HL-60 (cell line): ENCODE measurements around the gene ENPP1.

ENCODE experiments used
- DNase-seq, 2 experiments: peaks; one replicate each; pipeline ENCODE4 v3.0.0-alpha.2; 2010 to 2020; ENCODE audit warnings: low read depth in 1 of 2, low spot score in 1 of 2
- H3K27ac ChIP-seq: fragments of 250-450 bp; sonication (Bioruptor Pico); replicated peaks from 2 replicates; pipeline ENCODE4 v1.5.1; 2020; ENCODE audit warnings: mild to moderate bottlenecking, moderate library complexity
- H3K27me3 ChIP-seq: fragments of 250-450 bp; sonication (Bioruptor Pico); 2 replicates; pipeline ENCODE4 v1.5.1; 2021; ENCODE audit warnings: mild to moderate bottlenecking, moderate library complexity; ENCODE audit not compliant: insufficient read depth, poor library complexity, severe bottlenecking
- H3K4me3 ChIP-seq: replicated peaks from 2 replicates; pipeline ENCODE4 v1.5.1; 2011; ENCODE audit warnings: mild to moderate bottlenecking, control low read depth, low read length; ENCODE audit not compliant: insufficient read depth
- GABPA ChIP-seq: IDR thresholded peaks from 2 replicates; pipeline ENCODE4 v1.6.1; 2012; ENCODE audit warnings: low read depth
- POLR2AphosphoS5 ChIP-seq: IDR thresholded peaks from 2 replicates; pipeline ENCODE4 v1.6.1; 2012; ENCODE audit warnings: low read depth
- SPI1 ChIP-seq: IDR thresholded peaks from 2 replicates; pipeline ENCODE4 v1.6.1; 2012; ENCODE audit warnings: low read depth, mild to moderate bottlenecking, borderline replicate concordance
- TF ChIP-seq, protein P1 (sequence below): IDR thresholded peaks from one replicate; pipeline ENCODE4 v1.5.1; 2011; ENCODE audit warnings: low read length, control low read depth, inconsistent platforms; ENCODE audit not compliant: insufficient read depth
- TF ChIP-seq, protein P2 (sequence below): IDR thresholded peaks from 2 replicates; pipeline ENCODE4 v1.6.1; 2012; ENCODE audit warnings: low read depth; ENCODE audit not compliant: insufficient replicate concordance

ENPP1 gene

DNA sequence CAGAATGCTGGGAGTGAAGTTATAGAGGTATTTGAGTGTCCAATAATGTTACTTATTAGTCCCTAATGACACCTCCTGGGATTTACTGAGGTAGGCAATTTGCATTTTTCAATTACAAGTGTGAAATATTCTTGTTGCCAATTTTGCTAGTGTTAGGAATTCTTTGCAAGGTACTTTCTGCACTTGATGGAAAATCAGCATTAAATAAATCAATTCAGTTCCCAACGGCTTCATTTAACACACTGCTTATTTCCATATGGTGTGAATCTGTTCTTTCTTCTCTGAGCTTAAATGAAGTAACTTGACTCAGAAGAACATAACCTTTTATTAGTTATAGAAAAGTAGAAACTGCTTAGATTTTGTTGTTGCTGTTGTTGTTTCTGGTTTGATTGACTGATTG lies 122.2 kb downstream of the ENPP1 start:
- TF ChIP-seq, protein P1, sequence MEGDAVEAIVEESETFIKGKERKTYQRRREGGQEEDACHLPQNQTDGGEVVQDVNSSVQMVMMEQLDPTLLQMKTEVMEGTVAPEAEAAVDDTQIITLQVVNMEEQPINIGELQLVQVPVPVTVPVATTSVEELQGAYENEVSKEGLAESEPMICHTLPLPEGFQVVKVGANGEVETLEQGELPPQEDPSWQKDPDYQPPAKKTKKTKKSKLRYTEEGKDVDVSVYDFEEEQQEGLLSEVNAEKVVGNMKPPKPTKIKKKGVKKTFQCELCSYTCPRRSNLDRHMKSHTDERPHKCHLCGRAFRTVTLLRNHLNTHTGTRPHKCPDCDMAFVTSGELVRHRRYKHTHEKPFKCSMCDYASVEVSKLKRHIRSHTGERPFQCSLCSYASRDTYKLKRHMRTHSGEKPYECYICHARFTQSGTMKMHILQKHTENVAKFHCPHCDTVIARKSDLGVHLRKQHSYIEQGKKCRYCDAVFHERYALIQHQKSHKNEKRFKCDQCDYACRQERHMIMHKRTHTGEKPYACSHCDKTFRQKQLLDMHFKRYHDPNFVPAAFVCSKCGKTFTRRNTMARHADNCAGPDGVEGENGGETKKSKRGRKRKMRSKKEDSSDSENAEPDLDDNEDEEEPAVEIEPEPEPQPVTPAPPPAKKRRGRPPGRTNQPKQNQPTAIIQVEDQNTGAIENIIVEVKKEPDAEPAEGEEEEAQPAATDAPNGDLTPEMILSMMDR: no peak
- TF ChIP-seq, protein P2, sequence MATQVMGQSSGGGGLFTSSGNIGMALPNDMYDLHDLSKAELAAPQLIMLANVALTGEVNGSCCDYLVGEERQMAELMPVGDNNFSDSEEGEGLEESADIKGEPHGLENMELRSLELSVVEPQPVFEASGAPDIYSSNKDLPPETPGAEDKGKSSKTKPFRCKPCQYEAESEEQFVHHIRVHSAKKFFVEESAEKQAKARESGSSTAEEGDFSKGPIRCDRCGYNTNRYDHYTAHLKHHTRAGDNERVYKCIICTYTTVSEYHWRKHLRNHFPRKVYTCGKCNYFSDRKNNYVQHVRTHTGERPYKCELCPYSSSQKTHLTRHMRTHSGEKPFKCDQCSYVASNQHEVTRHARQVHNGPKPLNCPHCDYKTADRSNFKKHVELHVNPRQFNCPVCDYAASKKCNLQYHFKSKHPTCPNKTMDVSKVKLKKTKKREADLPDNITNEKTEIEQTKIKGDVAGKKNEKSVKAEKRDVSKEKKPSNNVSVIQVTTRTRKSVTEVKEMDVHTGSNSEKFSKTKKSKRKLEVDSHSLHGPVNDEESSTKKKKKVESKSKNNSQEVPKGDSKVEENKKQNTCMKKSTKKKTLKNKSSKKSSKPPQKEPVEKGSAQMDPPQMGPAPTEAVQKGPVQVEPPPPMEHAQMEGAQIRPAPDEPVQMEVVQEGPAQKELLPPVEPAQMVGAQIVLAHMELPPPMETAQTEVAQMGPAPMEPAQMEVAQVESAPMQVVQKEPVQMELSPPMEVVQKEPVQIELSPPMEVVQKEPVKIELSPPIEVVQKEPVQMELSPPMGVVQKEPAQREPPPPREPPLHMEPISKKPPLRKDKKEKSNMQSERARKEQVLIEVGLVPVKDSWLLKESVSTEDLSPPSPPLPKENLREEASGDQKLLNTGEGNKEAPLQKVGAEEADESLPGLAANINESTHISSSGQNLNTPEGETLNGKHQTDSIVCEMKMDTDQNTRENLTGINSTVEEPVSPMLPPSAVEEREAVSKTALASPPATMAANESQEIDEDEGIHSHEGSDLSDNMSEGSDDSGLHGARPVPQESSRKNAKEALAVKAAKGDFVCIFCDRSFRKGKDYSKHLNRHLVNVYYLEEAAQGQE: no peak
- no peak for TF ChIP-seq GABPA
- no peak for TF ChIP-seq SPI1
- TF ChIP-seq POLR2AphosphoS5: no peak
- no peak for DNase-seq
- no peaks in the 10 kb centered on the region for H3K27me3 ChIP-seq
- H3K4me3 ChIP-seq: no peak overlapping the region
- H3K27ac ChIP-seq: no peak overlapping the region

DNA sequence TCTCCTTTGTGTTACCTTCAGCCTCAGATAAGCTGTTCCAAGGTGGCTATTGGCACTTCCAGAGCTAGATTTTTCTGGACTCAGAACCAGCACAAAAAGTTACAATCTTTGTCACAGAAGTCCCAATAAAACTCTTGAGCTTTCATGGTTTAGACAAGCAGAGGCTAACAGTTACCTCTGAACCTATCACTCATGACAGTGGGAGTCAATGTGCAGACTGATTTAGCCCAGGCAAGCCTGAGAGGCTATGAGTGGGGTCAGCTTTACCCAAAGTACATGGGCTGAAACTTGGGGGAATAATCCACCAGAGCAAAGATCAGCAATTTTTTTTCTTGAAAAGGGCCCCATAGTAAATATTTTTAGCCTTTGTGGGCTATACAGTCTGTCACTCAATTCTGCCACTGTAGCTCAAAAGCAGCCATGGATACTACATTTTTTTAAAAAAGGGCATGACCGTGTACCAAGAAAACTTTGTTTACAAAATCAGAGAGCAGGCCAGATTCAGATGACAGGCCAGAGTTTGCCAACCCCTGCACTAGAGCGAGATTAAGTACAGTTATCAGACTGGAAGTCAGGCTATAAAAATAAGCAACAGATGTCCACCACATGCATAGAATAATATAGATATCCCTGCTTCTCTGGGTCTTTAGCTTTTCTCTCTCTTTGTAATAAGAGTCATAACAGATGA lies 123.4 kb downstream of the ENPP1 start:
- no peak for DNase-seq
- H3K27ac ChIP-seq: no peak overlapping the region
- no peaks in the 10 kb centered on the region for H3K27me3 ChIP-seq
- no peak overlapping the region for H3K4me3 ChIP-seq
- TF ChIP-seq GABPA (no peak), SPI1 (no peak)
- TF ChIP-seq, protein P2: no peak

DNA sequence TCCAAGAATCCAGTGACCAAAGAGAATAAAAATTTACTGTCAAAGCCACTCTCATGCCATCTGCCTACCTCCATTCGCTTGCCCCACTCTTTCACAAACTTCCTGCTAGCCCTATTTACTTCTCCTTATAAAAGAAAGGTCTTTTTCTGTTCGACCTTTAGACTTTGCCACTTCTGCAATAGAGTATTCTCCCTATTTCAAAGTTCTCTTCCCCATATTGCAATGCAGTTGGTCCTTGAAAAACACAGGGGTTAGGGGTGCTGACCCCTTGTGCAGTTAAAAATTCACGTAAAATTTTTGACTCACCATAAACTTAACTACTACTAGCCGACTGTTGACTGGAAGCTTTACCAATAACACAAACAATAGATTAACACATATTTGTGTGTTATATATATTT lies 128.3 kb downstream of the ENPP1 start:
- no peak for DNase-seq
- Histone ChIP-seq H3K27ac (no peak overlapping the region), H3K27me3 (no peaks in the 10 kb centered on the region), H3K4me3 (no peak overlapping the region)
- TF ChIP-seq SPI1 (no peak), GABPA (no peak)
- TF ChIP-seq, protein P1: no peak

DNA sequence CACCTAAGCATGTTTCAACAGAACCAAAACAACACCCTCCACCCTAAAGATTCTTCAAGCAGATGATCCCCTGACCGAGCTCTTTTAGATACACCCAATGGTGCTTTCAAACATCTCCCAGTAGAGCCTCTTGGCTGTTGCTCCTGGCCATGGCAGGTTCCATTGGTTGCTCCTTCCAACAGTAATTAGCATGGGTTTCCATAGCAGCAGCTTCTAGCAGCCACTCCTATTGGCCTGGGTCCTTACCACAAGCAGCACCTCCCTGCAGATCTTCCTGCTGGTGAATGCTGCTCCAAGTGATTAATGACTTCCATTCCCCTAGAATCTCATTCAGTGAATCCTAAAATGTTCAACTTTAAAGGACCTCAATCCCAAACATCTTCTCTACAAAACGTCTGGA lies 129.4 kb downstream of the ENPP1 start:
- Histone ChIP-seq H3K27ac (no peak overlapping the region), H3K27me3 (no peaks in the 10 kb centered on the region), H3K4me3 (no peak overlapping the region)
- no peak for TF ChIP-seq POLR2AphosphoS5
- no peak for TF ChIP-seq GABPA
- TF ChIP-seq, protein P2: no peak
- TF ChIP-seq, protein P1: no peak
- TF ChIP-seq SPI1: no peak
- DNase-seq: no peak
